Measurements from ENCODE around the gene COQ10A.

DNA sequence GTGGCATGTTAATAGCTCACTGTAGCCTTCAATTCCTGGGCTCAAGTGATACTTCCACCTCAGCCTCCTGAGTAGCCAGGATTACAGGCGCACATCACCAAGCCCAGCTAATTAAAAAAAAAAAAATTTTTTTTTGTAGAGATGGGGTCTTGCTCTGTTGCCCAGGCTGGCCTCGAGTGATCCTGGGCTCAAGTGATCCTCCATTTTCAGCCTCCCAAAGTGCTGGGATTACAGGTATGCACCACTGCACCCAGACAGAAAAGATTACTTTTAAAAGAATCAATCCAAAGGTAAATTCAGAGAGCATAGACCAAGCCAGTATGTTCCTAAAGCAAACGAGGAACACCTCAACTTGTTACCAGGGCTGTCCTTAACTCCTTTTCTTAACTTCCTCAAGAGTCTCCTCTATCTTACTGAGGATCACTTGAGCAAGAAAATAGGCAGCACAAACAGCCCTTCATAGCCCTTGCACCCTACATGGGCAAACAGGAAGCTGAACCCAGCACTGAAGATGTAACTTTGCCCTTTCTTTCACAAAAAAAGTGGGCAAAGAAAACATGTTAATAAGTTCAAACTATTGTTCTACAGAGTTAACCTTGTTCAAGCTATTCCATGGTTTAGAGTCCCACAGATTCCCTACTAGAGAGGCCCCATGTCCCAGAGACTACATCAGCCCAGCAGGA is 22.1 kb downstream of the COQ10A start:
- TF ChIP-seq, protein P1, sequence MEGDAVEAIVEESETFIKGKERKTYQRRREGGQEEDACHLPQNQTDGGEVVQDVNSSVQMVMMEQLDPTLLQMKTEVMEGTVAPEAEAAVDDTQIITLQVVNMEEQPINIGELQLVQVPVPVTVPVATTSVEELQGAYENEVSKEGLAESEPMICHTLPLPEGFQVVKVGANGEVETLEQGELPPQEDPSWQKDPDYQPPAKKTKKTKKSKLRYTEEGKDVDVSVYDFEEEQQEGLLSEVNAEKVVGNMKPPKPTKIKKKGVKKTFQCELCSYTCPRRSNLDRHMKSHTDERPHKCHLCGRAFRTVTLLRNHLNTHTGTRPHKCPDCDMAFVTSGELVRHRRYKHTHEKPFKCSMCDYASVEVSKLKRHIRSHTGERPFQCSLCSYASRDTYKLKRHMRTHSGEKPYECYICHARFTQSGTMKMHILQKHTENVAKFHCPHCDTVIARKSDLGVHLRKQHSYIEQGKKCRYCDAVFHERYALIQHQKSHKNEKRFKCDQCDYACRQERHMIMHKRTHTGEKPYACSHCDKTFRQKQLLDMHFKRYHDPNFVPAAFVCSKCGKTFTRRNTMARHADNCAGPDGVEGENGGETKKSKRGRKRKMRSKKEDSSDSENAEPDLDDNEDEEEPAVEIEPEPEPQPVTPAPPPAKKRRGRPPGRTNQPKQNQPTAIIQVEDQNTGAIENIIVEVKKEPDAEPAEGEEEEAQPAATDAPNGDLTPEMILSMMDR (IDR thresholded peaks at IDR 0.05): no peak
- no peak for TF ChIP-seq POLR2A (IDR thresholded peaks at IDR 0.05)

Measured in lower leg skin (tissue), 3 donors.